HepG2 (cell line): ENCODE results near the gene CD58. TPM values are rescaled to one million over a fixed set of nuclear protein-coding genes. Genes with fewer than 3 reads are reported as not detected.

Experiments
- EHMT2 ChIP-seq: fragments of 200-600 bp; sonication (generic); IDR thresholded peaks from 2 replicates; pipeline ENCODE4 v1.7.0; 2017; ENCODE audit warnings: antibody characterized with exemption, low read depth, low read length, borderline replicate concordance
- HDAC1 ChIP-seq: sonication (generic); formaldehyde crosslinking; IDR thresholded peaks from 2 replicates; pipeline ENCODE4 v1.5.1; 2020; ENCODE audit warnings: mild to moderate bottlenecking, missing genetic modification reagents
- HNRNPLL ChIP-seq: fragments of 200-400 bp; formaldehyde crosslinking; IDR thresholded peaks from 2 replicates; pipeline ENCODE4 v1.6.1; 2017; ENCODE audit warnings: mild to moderate bottlenecking, low read depth, low read length; ENCODE audit not compliant: poor library complexity, severe bottlenecking
- NFATC3 ChIP-seq: sonication (generic); formaldehyde crosslinking; IDR thresholded peaks from 2 replicates; pipeline ENCODE4 v1.5.1; 2020; ENCODE audit warnings: mild to moderate bottlenecking, missing genetic modification reagents
- NFE2 ChIP-seq: sonication (generic); formaldehyde crosslinking; IDR thresholded peaks from 2 replicates; pipeline ENCODE4 v1.4.0; 2020; ENCODE audit warnings: missing genetic modification reagents
- POLR2AphosphoS2 ChIP-seq: IDR thresholded peaks from 2 replicates; pipeline ENCODE4 v1.6.1; 2011; ENCODE audit warnings: low read depth, low read length, improper control_type of control experiment
- SPEN ChIP-seq: sonication (generic); formaldehyde crosslinking; IDR thresholded peaks from 2 replicates; pipeline ENCODE4 v1.5.1; 2020; ENCODE audit warnings: low read depth, mild to moderate bottlenecking, missing genetic modification reagents
- ZKSCAN5 ChIP-seq: sonication (generic); formaldehyde crosslinking; IDR thresholded peaks from 2 replicates; pipeline ENCODE4 v1.5.1; 2020; ENCODE audit warnings: mild to moderate bottlenecking, missing genetic modification reagents
- ZNF547 ChIP-seq: sonication (generic); formaldehyde crosslinking; IDR thresholded peaks from 2 replicates; pipeline ENCODE4 v1.5.1; 2020; ENCODE audit warnings: mild to moderate bottlenecking, missing genetic modification reagents
- polyA plus RNA-seq, 8 experiments: library from polyadenylated mRNA; depleted of rRNA in 3 of 8; stranded (reverse) in 7 of 8; unstranded in 1 of 8; fragments of >200 nt; fragmentation: Illumina TruSeq in 4 of 8; extraction: Trizol in 4 of 8; gene quantifications; 2 replicates each; pipeline versions ENCODE4 v1.2.1 to v1.2.3, GENCODE V29; 2011 to 2016; ENCODE audit warnings: low read depth in 4 of 8, missing spikeins in 1 of 8, mixed read lengths in 1 of 8; ENCODE audit not compliant: insufficient read depth in 1 of 8
- total RNA-seq, 5 experiments: library from RNA; depleted of rRNA; stranded (reverse); fragments of >200 nt; fragmentation: Illumina TruSeq; extraction: Trizol; gene quantifications; 2 replicates each; pipeline ENCODE4 v1.2.3, GENCODE V29; 2016; ENCODE audit warnings: low read depth in 1 of 5
- TF ChIP-seq, protein P1 (sequence below): sonication (generic); formaldehyde crosslinking; IDR thresholded peaks from 2 replicates; pipeline ENCODE4 v1.4.0; 2020; ENCODE audit warnings: missing genetic modification reagents, borderline replicate concordance
- TF ChIP-seq, protein P2 (sequence below): sonication (generic); IDR thresholded peaks from 2 replicates; pipeline ENCODE4 v1.6.1; 2016; ENCODE audit warnings: low read depth, borderline replicate concordance
- TF ChIP-seq, protein P3 (sequence below): sonication (generic); formaldehyde crosslinking; IDR thresholded peaks from 2 replicates; pipeline ENCODE4 v1.8.1; 2023; ENCODE audit warnings: missing genetic modification reagents, inconsistent platforms, borderline replicate concordance
- TF ChIP-seq, protein P4 (sequence below): sonication (generic); formaldehyde crosslinking; IDR thresholded peaks from 2 replicates; pipeline ENCODE4 v1.4.0; 2020; ENCODE audit warnings: missing genetic modification reagents
- TF ChIP-seq, protein P5 (sequence below), 2 experiments: sonication (generic) in 1 of 2; formaldehyde crosslinking in 1 of 2; IDR thresholded peaks; 2 replicates each; pipeline versions ENCODE4 v1.5.1 to v1.6.1; 2011 to 2020; ENCODE audit warnings: borderline replicate concordance in 1 of 2, low read depth in 1 of 2, low read length in 1 of 2, mild to moderate bottlenecking in 1 of 2, missing genetic modification reagents in 1 of 2, moderate library complexity in 1 of 2
- TF ChIP-seq, protein P6 (sequence below): IDR thresholded peaks from 2 replicates; pipeline ENCODE4 v1.6.1; 2016

CD58 gene
- total and polyA plus RNA-seq, 2 of the 13 experiments (the other 11 are each of a cell fraction or from before 2014, with no cell fraction given): 9.4 to 13.5 TPM

DNA sequence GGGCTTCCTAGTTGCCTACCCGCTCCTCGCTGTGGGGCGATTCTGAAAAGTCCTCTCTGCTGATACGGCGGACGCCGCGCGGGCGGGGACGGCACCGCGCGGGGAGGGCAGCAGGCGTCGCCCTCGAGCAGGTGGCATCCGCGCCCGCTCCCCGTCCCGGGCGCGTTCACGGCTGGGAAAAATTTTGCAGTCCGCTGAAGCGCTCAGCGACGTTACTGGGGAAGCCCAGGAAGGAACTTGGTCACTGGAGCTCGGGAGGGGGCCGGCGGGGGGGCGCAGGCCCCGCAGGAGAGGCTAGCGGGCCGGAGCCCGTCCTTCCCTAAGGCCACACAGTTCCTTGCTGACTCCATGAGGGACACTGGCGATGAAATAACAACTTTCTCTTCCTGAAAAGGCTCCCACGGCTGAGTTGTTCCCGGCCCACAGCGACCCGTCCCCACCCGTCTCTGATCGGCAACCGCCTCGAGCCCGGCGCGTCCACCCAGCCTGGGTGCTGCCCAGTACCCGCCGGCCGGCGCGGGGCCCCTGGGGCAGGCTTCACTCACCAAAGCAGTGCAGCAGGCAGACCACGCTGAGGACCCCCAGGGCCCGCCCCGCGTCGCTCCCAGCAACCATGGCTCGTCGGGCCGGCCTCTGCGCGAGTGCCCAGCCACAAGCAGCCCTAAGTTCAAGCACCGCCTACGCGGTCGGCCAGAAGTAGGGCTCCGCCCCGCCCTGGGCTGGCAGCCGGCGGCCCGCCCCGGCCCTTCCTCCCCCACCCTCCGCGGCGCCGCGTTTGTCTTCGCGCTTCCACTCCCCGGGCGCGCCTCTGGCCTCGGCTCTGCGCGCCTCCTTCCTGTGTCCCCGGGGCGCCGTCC is at the start of gene CD58 (continued):
- TF ChIP-seq, protein P1, sequence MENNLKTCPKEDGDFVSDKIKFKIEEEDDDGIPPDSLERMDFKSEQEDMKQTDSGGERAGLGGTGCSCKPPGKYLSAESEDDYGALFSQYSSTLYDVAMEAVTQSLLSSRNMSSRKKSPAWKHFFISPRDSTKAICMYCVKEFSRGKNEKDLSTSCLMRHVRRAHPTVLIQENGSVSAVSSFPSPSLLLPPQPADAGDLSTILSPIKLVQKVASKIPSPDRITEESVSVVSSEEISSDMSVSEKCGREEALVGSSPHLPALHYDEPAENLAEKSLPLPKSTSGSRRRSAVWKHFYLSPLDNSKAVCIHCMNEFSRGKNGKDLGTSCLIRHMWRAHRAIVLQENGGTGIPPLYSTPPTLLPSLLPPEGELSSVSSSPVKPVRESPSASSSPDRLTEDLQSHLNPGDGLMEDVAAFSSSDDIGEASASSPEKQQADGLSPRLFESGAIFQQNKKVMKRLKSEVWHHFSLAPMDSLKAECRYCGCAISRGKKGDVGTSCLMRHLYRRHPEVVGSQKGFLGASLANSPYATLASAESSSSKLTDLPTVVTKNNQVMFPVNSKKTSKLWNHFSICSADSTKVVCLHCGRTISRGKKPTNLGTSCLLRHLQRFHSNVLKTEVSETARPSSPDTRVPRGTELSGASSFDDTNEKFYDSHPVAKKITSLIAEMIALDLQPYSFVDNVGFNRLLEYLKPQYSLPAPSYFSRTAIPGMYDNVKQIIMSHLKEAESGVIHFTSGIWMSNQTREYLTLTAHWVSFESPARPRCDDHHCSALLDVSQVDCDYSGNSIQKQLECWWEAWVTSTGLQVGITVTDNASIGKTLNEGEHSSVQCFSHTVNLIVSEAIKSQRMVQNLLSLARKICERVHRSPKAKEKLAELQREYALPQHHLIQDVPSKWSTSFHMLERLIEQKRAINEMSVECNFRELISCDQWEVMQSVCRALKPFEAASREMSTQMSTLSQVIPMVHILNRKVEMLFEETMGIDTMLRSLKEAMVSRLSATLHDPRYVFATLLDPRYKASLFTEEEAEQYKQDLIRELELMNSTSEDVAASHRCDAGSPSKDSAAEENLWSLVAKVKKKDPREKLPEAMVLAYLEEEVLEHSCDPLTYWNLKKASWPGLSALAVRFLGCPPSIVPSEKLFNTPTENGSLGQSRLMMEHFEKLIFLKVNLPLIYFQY (CRISPR knock-in tag): peak; percentile 63
- TF ChIP-seq, protein P2, sequence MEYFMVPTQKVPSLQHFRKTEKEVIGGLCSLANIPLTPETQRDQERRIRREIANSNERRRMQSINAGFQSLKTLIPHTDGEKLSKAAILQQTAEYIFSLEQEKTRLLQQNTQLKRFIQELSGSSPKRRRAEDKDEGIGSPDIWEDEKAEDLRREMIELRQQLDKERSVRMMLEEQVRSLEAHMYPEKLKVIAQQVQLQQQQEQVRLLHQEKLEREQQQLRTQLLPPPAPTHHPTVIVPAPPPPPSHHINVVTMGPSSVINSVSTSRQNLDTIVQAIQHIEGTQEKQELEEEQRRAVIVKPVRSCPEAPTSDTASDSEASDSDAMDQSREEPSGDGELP: peak; percentile 9; the same call in 1 of the 2 replicates
- TF ChIP-seq, protein P3, sequence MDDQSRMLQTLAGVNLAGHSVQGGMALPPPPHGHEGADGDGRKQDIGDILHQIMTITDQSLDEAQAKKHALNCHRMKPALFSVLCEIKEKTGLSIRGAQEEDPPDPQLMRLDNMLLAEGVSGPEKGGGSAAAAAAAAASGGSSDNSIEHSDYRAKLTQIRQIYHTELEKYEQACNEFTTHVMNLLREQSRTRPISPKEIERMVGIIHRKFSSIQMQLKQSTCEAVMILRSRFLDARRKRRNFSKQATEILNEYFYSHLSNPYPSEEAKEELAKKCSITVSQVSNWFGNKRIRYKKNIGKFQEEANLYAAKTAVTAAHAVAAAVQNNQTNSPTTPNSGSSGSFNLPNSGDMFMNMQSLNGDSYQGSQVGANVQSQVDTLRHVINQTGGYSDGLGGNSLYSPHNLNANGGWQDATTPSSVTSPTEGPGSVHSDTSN: 0 out of 2 replicates have a peak, but pooled peaks have one; percentile 17
- TF ChIP-seq, protein P4, sequence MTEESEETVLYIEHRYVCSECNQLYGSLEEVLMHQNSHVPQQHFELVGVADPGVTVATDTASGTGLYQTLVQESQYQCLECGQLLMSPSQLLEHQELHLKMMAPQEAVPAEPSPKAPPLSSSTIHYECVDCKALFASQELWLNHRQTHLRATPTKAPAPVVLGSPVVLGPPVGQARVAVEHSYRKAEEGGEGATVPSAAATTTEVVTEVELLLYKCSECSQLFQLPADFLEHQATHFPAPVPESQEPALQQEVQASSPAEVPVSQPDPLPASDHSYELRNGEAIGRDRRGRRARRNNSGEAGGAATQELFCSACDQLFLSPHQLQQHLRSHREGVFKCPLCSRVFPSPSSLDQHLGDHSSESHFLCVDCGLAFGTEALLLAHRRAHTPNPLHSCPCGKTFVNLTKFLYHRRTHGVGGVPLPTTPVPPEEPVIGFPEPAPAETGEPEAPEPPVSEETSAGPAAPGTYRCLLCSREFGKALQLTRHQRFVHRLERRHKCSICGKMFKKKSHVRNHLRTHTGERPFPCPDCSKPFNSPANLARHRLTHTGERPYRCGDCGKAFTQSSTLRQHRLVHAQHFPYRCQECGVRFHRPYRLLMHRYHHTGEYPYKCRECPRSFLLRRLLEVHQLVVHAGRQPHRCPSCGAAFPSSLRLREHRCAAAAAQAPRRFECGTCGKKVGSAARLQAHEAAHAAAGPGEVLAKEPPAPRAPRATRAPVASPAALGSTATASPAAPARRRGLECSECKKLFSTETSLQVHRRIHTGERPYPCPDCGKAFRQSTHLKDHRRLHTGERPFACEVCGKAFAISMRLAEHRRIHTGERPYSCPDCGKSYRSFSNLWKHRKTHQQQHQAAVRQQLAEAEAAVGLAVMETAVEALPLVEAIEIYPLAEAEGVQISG: peak; percentile 34; the same call in 1 of the 2 replicates
- no peak for TF ChIP-seq POLR2AphosphoS2
- TF ChIP-seq, protein P5, sequence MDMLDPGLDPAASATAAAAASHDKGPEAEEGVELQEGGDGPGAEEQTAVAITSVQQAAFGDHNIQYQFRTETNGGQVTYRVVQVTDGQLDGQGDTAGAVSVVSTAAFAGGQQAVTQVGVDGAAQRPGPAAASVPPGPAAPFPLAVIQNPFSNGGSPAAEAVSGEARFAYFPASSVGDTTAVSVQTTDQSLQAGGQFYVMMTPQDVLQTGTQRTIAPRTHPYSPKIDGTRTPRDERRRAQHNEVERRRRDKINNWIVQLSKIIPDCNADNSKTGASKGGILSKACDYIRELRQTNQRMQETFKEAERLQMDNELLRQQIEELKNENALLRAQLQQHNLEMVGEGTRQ (IDR thresholded peaks at IDR 0.05; ENCODE audit: low read depth, low read length): no peak
- TF ChIP-seq, protein P5 (CRISPR knock-in tag; IDR thresholded peaks at IDR 0.05; ENCODE audit: borderline replicate concordance): no peak
- TF ChIP-seq HNRNPLL: peak; percentile 88
- TF ChIP-seq EHMT2: no peak
- TF ChIP-seq ZNF547 (CRISPR knock-in tag): peak; percentile 26; the same call in 1 of the 2 replicates
- no peak for TF ChIP-seq NFATC3
- TF ChIP-seq SPEN: peak; percentile 27; the same call in 1 of the 2 replicates
- TF ChIP-seq, protein P6, sequence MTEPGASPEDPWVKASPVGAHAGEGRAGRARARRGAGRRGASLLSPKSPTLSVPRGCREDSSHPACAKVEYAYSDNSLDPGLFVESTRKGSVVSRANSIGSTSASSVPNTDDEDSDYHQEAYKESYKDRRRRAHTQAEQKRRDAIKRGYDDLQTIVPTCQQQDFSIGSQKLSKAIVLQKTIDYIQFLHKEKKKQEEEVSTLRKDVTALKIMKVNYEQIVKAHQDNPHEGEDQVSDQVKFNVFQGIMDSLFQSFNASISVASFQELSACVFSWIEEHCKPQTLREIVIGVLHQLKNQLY (CRISPR knock-in tag): no peak
- no peak for TF ChIP-seq ZKSCAN5
- peak; percentile 60 for TF ChIP-seq HDAC1 (CRISPR knock-in tag)
- TF ChIP-seq NFE2: no peak
